GM19193 (cell line): ENCODE results near the gene NUDT3.

Experiments used
- POLR2A ChIP-seq: IDR thresholded peaks from 4 replicates; pipeline ENCODE4 v1.6.1; 2011; ENCODE audit not compliant: insufficient read depth, insufficient read length; ENCODE audit errors: extremely low read depth

The NUDT3 gene

DNA sequence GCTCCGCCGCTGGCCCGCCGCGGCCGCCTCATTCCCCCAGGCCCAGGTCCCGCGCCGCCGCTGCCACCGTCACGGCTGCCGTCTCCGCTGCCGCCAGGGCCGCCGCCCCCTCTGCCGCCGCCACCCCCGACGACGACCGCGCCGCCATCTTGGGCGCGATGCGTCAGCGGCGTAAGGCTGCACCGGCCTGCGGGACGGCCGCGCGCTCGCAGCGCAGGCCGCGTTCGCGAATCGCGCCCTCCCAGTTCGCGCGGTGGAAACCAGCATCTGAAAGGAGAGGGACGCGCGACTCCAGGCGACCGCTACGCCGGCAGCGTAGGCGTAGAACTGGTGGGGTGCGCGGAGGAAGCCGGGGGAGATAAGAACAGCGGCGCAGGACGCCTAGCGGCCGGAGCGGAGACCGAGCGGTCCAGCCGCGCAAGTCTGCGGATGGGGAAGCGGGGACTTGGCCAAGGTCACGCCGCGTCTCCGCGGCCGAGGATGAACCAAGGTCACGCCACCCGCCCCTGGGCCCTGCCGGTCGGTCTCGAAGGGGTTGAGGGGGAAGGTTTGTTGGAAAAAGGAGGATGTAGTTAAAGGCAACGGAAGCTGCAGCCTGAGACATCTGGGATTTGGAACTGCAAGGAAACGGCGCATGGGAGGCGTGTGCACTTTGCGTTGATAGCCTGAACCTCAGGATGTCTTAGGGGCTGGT, at the start of gene NUDT3:
Gene NUDT3 (minus strand): TSS at position 173 of the 694 bp plus-strand sequence. CDS start 307 bp downstream, outside the sequence.
- peak; percentile 73 for TF ChIP-seq POLR2A

- no peak for TF ChIP-seq POLR2A
These were observed 49.1 kb upstream of the NUDT3 start for GRCh38 chr6:34441526-34441925.

GRCh38 chr6:34439442-34439841, 47.0 kb upstream of the NUDT3 start:
- no peak for TF ChIP-seq POLR2A

DNA sequence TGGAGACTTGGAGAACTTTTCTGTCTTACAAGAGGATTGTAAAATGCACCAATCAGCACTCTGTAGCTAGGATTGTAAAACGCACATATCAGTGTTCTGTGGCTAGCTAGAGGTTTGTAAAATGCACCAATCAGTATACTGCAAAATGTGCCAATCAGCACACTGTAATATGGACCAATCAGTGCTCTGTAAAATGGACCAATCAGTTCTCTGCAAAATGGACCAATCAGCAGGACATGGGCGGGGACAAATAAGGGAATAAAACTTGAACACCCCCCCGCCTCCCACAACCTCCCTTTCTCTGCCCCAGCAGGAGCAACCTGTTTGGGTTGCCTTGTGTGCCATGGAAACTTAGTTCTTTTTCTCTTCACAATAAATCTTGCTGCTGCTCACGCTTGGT, 46.2 kb upstream of the NUDT3 start:
- TF ChIP-seq POLR2A = no peak

DNA sequence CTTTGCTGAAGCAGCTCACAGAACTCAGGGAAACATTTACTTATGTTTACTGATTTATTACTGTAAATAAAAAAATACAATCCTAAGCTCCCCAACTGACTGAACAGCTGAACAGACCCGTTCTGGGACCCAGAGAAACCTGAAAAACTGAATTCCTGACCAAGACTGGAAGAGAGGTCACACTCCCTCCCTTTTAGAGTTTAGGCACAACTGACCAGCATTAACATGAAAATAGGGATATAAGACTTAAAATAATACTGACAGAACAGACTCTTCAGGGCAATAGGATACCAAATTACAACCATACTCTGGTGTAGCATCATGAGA, 45.1 kb upstream of the NUDT3 start:
- TF ChIP-seq POLR2A = no peak

GRCh38 chr6:34436803-34437643, 44.6 kb upstream of the NUDT3 start:
- TF ChIP-seq POLR2A = no peak

GRCh38 chr6:34435916-34436315, 43.4 kb upstream of the NUDT3 start:
- TF ChIP-seq POLR2A = no peak

DNA sequence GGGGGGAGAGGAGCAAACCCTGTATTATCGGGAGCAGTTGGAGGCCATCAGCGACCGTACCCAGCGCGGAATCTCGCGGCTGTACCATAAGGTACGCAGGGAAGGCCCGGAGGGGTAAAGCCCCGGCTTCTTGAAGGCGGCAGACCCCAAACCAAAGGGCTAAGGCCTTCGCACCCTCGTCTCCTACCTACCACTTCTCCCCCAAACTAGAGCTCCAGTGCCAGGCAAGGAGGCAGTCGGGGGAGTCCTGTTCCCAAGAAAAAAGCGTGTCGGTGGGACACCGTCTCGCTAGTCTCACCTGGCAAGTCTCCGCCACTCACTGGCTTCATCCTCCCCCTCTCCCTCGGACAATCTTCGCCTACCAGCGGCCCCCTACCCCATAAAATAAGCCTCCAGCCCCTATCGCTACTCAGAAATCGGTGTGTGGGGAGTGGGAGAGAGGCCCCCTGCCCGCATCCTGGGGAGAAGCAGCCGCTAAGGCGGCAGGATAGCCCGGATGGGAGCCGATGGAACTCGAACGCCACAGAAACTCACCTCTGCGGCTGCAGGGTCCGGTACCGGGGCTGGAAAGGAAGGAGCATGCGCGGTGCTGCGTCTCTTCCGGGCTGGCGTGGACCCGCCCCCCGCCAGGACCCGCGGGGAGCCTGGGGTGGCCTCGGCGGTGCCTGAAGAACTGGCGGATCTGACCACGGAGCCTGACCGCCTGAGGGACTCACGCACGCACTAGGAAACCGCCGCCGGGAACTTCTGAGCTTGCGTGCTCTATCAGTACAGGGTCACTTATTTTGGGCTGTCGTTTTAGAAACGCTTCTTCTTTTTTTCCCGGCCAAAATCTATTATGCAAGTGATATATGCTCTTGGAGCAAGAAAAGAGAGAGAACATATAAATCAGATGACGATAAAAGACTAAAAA, 33.3 kb upstream of the NUDT3 start, which contains the start of gene RPS10:
Gene RPS10 (minus strand): TSS at position 572 of the 913 bp plus-strand sequence. CDS start 848 bp downstream, outside the sequence.
- TF ChIP-seq POLR2A = peak; percentile 95

DNA sequence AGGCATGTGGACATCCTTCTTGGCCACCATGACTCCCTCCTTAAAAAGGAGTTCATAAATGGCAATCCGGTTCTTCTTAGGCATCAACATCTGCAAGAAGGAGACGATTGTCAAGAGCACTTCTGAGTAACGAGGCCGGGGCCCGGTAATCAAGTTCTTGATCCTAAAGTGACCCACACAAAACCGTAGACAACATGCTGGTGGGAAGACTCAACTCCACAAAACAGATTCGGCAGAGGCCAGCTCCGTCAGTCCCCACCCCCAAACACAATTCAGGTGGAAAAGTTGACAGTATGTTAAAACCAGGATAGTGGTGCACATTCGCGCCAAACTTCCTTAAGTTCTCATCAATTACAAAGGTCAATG, 32.6 kb upstream of the NUDT3 start:
- no peak for TF ChIP-seq POLR2A

DNA sequence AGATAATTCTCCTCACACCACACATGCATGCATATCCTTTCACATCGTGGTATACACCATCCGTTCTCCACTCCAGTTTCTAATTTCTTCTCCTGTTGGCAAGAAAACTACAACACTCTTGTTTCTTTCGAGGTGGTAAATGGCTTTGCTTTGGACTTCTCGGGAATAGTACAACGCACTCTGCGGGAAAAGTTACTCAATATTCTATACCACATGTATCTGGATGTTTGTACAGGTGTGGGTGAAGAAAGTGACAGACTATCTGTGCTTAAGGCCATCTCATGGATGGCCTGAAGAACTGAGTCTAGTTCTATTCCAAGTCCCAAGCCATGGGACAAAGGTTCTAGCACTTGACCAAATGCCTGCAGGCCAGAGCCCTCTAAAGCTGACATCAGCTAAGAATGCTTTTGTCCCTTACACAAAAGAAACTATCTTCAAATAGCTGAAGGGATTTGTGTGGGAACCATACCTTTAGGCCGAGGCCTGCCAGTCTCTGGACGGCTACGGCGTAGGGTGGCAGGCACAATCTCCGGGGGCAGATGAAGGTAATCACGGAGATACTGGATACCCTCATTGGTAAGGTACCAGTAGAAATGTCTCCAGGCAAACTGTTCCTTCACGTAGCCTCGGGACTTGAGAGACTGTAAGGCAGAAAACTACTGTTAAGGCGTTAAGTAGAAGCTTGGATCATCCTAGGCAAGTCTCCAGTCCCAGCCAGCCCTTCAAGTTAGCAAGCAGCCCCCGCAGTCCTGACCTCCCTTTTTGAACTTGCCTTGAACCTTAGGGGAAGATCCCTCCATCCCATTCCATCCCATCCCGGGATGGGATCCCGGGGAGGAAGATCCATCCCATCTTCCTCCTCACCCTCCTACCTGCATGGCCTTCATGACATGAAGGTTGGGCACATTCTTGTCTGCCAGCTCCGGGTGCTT, 32.0 kb upstream of the NUDT3 start:
- TF ChIP-seq POLR2A = no peak

DNA sequence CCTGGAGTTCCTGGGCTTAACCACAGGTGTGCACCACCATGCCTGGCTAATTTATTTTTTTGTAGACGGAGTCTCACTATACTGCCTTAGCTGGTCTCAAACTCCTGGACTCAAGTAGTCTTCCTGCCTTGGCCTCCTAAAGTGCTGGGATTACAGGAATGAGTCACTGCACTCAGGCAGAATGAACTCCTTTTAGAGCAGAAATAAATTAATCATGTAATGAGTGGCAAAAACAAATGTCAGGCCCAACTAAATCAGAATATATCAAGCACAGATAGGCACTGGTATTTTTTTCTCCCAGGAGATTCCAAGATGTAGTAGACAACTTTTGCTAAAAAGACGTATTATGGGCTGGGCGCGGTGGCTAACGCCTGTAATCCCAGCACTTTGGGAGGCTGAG, 30.8 kb upstream of the NUDT3 start:
- no peak for TF ChIP-seq POLR2A

DNA sequence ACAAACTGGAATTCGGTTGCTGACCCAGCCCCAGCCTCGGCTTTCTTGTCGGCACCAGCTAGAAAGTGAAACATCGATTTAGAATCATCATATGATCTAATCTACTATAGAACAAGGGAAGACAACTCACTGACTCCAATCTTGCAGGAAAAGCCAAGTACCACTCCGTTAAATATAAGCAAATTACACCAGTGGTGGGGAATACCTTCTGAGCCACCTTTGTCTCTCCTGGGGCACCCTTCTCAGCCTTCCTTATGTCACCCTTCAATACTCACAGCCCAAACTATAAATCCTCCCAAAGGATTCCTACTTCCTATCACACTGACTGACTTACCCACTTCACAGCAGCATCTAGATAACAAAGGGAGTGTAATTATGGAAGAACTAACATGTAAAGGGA, 25.9 kb upstream of the NUDT3 start:
- no peak for TF ChIP-seq POLR2A

DNA sequence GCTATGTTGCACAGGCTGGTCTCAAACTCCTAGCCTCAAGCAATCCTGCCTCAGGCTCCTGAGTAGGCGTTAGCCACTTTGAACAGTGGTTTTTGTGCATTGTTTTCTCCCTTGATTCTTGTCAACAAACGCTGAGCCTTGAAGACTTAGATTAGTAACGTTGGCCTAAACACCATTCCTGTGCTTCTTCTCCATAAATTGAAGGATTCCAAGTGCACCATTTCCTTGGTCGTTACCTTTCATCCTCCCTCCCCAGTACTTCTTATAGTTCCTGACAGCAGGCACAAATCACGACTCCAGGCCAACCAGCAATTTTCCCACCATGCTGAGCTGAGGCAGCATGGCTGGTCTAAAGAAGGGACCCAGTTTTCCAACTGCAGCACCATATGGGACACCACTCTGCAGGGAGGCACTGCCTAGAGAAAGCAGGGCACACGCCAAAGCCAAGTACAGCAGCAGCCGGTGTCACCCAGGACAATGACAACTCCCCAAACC, 24.5 kb upstream of the NUDT3 start:
- no peak for TF ChIP-seq POLR2A
